Measurements from ENCODE around the gene C16orf74. TPM values are rescaled to one million over a fixed set of nuclear protein-coding genes. Genes with fewer than 3 reads are reported as not detected.

Gene C16orf74
- polyA plus RNA-seq, 1 experiment = 3.2 TPM

DNA sequence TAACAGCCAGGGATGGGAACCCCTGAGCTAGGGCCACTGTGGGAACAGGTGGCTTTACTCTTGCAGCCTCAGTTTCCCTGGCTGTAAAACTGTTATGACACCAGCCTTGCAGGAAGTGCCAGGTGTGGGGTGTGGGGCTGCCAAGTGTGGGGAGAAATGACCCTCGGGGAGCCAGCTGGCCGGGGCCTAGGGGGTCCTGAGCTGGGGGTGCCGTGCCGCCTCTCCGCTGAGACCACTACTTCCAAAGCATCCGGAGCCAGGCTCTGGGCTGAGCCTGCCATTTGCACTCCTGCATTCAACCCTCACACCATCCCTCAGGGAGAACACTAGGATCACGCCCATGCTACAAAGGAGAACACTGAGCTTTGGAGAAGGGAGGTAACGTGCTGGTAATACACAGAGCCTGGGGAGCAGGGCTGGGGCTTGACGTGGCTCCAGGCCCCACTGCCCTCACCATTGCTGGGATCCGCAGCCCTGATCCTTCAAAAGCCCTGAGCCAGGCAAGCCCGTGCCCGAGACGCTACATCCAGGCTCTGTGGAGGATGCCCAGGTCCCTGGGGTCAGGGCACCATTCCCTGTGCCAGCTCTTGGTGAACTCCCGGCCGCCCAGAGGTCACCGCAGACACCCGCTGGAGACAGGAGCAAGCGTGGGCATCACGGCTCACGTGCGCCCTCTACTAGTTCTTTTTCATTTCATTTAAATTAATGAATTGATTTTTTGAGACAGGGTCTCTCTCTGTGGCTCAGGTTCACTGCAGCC, 33.3 kb downstream of the C16orf74 start:
- Histone ChIP-seq H3K27ac (ENCODE audit: low read depth, low read length) (no peak overlapping the region), H3K4me3 (ENCODE audit: low read depth, low read length) (no peak overlapping the region), H3K27me3 (ENCODE audit: control insufficient read depth, insufficient read depth, low read length) (no peaks in the 10 kb centered on the region), H3K9me3 (ENCODE audit: control insufficient read depth, insufficient read depth, low read length) (peaks cover 2% of the 10 kb centered on the region; the same call in 1 of the 2 replicates)
- ChIA-PET CTCF (interaction anchor here (0.6 to 1.8 kb wide), 28 partner anchors 9 to 464 kb away, joined by 3 to 12 read pairs (median 4); partner anchors contain the start of genes C16orf74 and GINS2), POLR2A (no interaction called here)
- no peak for DNase-seq (ENCODE audit: low read depth, low spot score)
- peak; percentile 65 for TF ChIP-seq CTCF (IDR thresholded peaks at IDR 0.05; ENCODE audit: low read depth, low read length)

DNA sequence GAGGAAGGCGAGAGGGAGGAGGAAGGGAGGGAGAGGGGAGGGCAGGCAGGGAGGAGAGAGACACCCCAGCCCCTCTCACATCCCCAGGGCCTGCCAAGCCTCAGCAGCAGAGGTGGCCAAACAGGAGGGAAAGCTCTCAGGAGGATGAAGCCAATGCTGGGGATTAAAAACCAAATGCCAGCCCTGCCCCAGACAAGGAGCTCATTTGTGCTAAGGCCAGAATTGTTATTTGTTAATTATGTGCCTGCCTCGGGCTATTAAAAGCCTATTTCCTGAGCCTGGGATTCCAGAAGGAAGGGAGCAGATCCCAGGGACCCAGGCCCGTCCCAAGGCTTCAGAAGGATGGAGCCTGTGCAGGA, 34.2 kb downstream of the C16orf74 start:
- Histone ChIP-seq H3K9me3 (ENCODE audit: control insufficient read depth, insufficient read depth, low read length) (peaks cover 11% of the 10 kb centered on the region), H3K27me3 (ENCODE audit: control insufficient read depth, insufficient read depth, low read length) (no peaks in the 10 kb centered on the region), H3K4me3 (ENCODE audit: low read depth, low read length) (no peak overlapping the region), H3K27ac (ENCODE audit: low read depth, low read length) (no peak overlapping the region)
- ChIA-PET POLR2A (no interaction called here), CTCF (interaction anchor here (0.8 to 1.8 kb wide), 14 partner anchors 8 to 463 kb away, joined by 3 to 9 read pairs (median 5); partner anchors contain the start of gene GINS2)
- DNase-seq (ENCODE audit: low read depth, low spot score) = no peak
- no peak for TF ChIP-seq CTCF (IDR thresholded peaks at IDR 0.05; ENCODE audit: low read depth, low read length)

GRCh38 chr16:85716022-85716679, 34.7 kb downstream of the C16orf74 start:
- no peak overlapping the region for H3K4me3 ChIP-seq (ENCODE audit: low read depth, low read length)
- H3K27ac ChIP-seq (ENCODE audit: low read depth, low read length) = no peak overlapping the region
- no peaks in the 10 kb centered on the region for H3K27me3 ChIP-seq (ENCODE audit: control insufficient read depth, insufficient read depth, low read length)
- TF ChIP-seq CTCF (IDR thresholded peaks at IDR 0.05; ENCODE audit: low read depth, low read length) = no peak
- POLR2A ChIA-PET = no interaction called here
- peaks cover 12% of the 10 kb centered on the region for H3K9me3 ChIP-seq (ENCODE audit: control insufficient read depth, insufficient read depth, low read length)
- no peak for DNase-seq (ENCODE audit: low read depth, low spot score)
- CTCF ChIA-PET = interaction anchor here (0.8 to 1.8 kb wide), 9 partner anchors 7 to 463 kb away, joined by 3 to 9 read pairs (median 6); no protein-coding TSS in a partner anchor

DNA sequence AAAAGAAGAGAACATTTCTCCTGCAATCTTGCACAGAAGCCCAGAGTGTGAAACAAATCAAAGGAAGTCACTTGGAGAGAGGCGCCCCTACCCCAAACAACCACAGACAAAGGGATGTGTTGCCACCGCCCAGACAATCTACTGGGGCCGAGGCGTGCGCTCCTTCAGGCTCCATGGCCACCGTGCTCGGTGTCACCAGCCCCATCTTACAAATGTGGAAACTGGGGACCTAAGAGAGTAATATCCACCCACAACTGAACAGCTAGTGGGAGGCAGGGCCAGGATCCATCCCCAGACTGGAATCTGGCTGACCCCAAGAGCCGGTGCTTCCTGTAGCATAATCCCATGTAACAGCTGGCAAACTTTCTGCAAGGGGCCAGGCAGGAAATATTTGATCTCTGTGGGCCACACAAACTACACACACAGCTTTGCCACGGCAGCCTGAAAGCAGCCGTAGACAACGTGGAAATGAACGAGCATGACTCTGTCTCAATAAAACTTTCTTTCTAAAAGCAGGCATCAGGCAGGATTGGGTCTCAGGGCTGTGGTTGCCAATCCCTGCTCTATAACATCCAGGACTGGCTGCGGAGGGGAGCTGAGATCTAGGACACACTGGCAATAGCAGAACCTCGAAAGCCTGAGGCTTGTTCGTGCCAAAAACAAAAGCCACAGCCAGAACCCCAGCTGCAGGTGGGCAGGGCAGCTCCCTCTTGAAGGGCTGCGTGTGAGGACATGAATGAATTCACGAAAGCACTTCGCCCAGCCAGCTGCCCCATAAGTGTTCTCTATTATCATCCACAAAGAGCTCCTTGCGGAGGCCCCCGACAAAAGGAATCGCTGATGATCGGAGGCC, 35.5 kb downstream of the C16orf74 start:
- CTCF ChIA-PET = interaction anchor here (0.7 to 1.8 kb wide), 3 partner anchors 12 to 462 kb away, joined by 3 to 6 read pairs (median 3); no protein-coding TSS in a partner anchor
- Histone ChIP-seq H3K9me3 (ENCODE audit: control insufficient read depth, insufficient read depth, low read length) (peaks cover 12% of the 10 kb centered on the region), H3K4me3 (ENCODE audit: low read depth, low read length) (no peak overlapping the region), H3K27ac (ENCODE audit: low read depth, low read length) (no peak overlapping the region), H3K27me3 (ENCODE audit: control insufficient read depth, insufficient read depth, low read length) (no peaks in the 10 kb centered on the region)
- POLR2A ChIA-PET = interaction anchor here (0.6 kb wide), 1 partner anchor 177 kb away, joined by 3 read pairs; no protein-coding TSS in a partner anchor
- TF ChIP-seq CTCF (IDR thresholded peaks at IDR 0.05; ENCODE audit: low read depth, low read length) = no peak
- no peak for DNase-seq (ENCODE audit: low read depth, low spot score)
